ENCODE measurements around the gene NDUFAF5. TPM values are rescaled to one million over a fixed set of nuclear protein-coding genes. Genes with fewer than 3 reads are reported as not detected.
A peak's percentile ranks its signal among the peaks of the same experiment; 100 is the strongest.

The NDUFAF5 gene
- total and polyA plus RNA-seq, 2 donors: 18.8 to 19.3 TPM

DNA sequence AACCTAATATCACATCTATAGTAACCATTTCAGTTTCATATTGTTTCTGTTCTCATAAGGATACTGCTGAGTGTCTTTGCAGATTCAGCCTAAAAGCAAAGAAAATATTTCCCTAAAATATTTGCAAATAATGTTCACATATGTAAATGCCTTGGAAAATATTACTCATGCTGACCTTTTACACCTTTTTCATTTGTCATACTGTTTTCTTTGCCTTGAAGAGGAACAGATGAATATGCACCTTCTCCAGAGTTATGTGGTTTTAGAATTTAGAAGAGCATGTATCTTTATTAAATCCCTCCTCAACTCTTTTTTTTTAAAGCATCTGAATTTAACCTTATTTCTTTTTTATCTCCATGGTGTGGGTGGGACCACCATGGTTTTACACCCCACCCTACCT is 32.5 kb downstream of the NDUFAF5 start:
- no peak for DNase-seq (ENCODE audit: extremely low spot score)
- Histone ChIP-seq H3K36me3 (ENCODE audit: insufficient read depth) (peaks cover 7% of the 10 kb centered on the region), H3K4me3 (ENCODE audit: low read depth, low read length) (no peak overlapping the region), H3K4me1 (ENCODE audit: insufficient read depth) (no peaks in the 10 kb centered on the region), H3K27ac (ENCODE audit: low read depth) (no peak overlapping the region)

- Histone ChIP-seq H3K27ac (ENCODE audit: low read depth) (no peak overlapping the region), H3K36me3 (ENCODE audit: insufficient read depth) (peaks cover 5% of the 10 kb centered on the region), H3K4me1 (ENCODE audit: insufficient read depth) (no peaks in the 10 kb centered on the region), H3K4me3 (ENCODE audit: low read depth, low read length) (no peak overlapping the region)
- peak; percentile 41 for DNase-seq (ENCODE audit: extremely low spot score)
- WGBS: 30% methylated on average over 5 of the region's 5 CpGs
These were observed 35.2 kb downstream of the NDUFAF5 start for GRCh38 chr20:13819885-13820645.

GRCh38 chr20:13821876-13822275 is 37.0 kb downstream of the NDUFAF5 start:
- H3K27ac ChIP-seq (ENCODE audit: low read depth): no peak overlapping the region
- 91% methylated on average over 7 of the region's 7 CpGs for WGBS
- peaks cover 5% of the 10 kb centered on the region for H3K36me3 ChIP-seq (ENCODE audit: insufficient read depth)
- no peaks in the 10 kb centered on the region for H3K4me1 ChIP-seq (ENCODE audit: insufficient read depth)
- DNase-seq (ENCODE audit: extremely low spot score): no peak
- H3K4me3 ChIP-seq (ENCODE audit: low read depth, low read length): no peak overlapping the region

GRCh38 chr20:13822459-13822858 is 37.6 kb downstream of the NDUFAF5 start:
- DNase-seq (ENCODE audit: extremely low spot score): no peak
- Histone ChIP-seq H3K4me3 (ENCODE audit: low read depth, low read length) (no peak overlapping the region), H3K27ac (ENCODE audit: low read depth) (no peak overlapping the region), H3K4me1 (ENCODE audit: insufficient read depth) (no peaks in the 10 kb centered on the region), H3K36me3 (ENCODE audit: insufficient read depth) (peaks cover 4% of the 10 kb centered on the region)
- 88% methylated on average over 2 of the region's 2 CpGs for WGBS

DNA sequence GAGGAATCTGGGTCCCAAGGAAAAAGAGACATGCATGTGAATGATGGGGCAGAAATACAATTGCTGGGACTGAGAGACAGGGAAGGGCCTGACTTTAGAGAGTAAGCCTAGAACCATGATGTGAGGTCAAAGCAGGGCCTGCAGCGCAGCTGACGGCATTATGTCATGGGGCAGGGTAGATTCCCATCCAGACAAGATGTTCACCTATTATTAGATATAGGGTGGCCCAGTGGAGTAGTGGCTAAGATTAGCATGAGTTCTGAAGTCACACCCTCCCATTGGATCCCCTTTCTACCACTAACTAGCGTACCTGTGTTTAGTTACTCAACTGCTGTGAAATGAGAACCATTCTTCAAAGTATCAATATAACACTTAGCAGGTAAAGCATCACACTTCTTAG is 39.6 kb downstream of the NDUFAF5 start:
- no peaks in the 10 kb centered on the region for H3K4me1 ChIP-seq (ENCODE audit: insufficient read depth)
- 98% methylated on average over 3 of the region's 3 CpGs for WGBS
- no peak overlapping the region for H3K4me3 ChIP-seq (ENCODE audit: low read depth, low read length)
- no peaks in the 10 kb centered on the region for H3K36me3 ChIP-seq (ENCODE audit: insufficient read depth)
- H3K27ac ChIP-seq (ENCODE audit: low read depth): no peak overlapping the region
- DNase-seq (ENCODE audit: extremely low spot score): no peak

GRCh38 chr20:13825465-13825864 is 40.6 kb downstream of the NDUFAF5 start:
- H3K4me3 ChIP-seq (ENCODE audit: low read depth, low read length): no peak overlapping the region
- no peak for DNase-seq (ENCODE audit: extremely low spot score)
- H3K27ac ChIP-seq (ENCODE audit: low read depth): no peak overlapping the region
- no peaks in the 10 kb centered on the region for H3K4me1 ChIP-seq (ENCODE audit: insufficient read depth)
- H3K36me3 ChIP-seq (ENCODE audit: insufficient read depth): no peaks in the 10 kb centered on the region
- 94% methylated on average over 4 of the region's 5 CpGs for WGBS

GRCh38 chr20:13831476-13831875 is 46.6 kb downstream of the NDUFAF5 start:
- 87% methylated on average over 3 of the region's 3 CpGs for WGBS
- H3K36me3 ChIP-seq (ENCODE audit: insufficient read depth): no peaks in the 10 kb centered on the region
- no peak for DNase-seq (ENCODE audit: extremely low spot score)
- no peak overlapping the region for H3K4me3 ChIP-seq (ENCODE audit: low read depth, low read length)
- H3K4me1 ChIP-seq (ENCODE audit: insufficient read depth): no peaks in the 10 kb centered on the region
- no peak overlapping the region for H3K27ac ChIP-seq (ENCODE audit: low read depth)

GRCh38 chr20:13838664-13839063 is 53.8 kb downstream of the NDUFAF5 start:
- Histone ChIP-seq H3K4me3 (ENCODE audit: low read depth, low read length) (no peak overlapping the region), H3K36me3 (ENCODE audit: insufficient read depth) (no peaks in the 10 kb centered on the region), H3K4me1 (ENCODE audit: insufficient read depth) (no peaks in the 10 kb centered on the region), H3K27ac (ENCODE audit: low read depth) (no peak overlapping the region)
- 44% methylated on average over 7 of the region's 7 CpGs for WGBS
- DNase-seq (ENCODE audit: extremely low spot score): no peak

DNA sequence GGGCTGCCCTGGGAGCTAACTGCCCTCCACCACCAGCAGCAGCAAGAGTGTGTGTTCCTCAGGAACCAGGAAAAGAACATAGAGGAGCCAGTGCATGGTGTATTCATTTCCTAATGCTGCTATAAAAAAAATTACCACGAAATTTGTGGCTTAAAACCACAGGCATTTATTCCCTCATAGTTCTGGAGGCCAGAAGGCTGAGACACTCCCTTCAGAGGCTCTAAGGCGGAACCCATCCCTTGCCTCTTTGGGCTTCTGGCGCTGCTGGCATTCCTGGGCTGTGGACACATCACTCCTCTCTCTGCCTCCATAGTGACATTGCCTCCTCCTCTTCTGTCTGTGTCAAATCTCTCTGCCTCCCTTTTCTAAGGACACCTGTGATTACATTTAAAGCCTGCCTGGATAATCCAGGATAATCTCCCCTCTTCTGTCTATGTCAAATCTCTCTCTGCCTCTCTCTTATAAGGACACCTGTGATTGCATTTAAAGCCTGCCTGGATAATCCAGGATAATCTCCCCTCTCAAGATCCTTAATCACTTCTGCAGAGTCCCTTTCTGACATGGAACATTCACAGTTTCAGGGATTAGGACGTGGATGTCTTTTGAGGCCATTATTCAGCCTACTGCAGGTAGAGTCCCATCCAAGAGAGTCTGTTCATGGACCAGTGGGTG is 54.7 kb downstream of the NDUFAF5 start:
- no peak overlapping the region for H3K4me3 ChIP-seq (ENCODE audit: low read depth, low read length)
- H3K27ac ChIP-seq (ENCODE audit: low read depth): no peak overlapping the region
- no peak for DNase-seq (ENCODE audit: extremely low spot score)
- WGBS: 42% methylated on average over 4 of the region's 4 CpGs
- H3K36me3 ChIP-seq (ENCODE audit: insufficient read depth): no peaks in the 10 kb centered on the region
- no peaks in the 10 kb centered on the region for H3K4me1 ChIP-seq (ENCODE audit: insufficient read depth)

DNA sequence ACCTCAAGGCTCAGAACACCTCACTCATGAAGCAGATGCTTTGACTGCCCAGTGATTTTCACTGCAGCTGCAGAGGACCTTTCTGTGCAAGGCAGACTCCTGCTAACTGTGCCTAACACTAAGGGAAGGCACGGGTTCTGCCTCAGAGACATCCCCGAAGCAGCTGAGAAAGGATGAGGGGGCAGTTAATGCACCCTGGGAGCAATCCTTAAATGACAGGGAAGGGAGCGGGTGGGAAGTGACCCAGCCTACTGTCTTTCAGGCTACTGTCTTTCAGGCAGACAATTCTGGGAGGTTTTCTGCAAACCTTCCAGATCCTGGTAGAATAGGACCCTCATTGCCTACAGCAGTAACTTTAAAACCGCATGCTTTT is 55.3 kb downstream of the NDUFAF5 start:
- no peaks in the 10 kb centered on the region for H3K4me1 ChIP-seq (ENCODE audit: insufficient read depth)
- no peaks in the 10 kb centered on the region for H3K36me3 ChIP-seq (ENCODE audit: insufficient read depth)
- WGBS: 79% methylated on average over 4 of the region's 4 CpGs
- no peak for DNase-seq (ENCODE audit: extremely low spot score)
- H3K4me3 ChIP-seq (ENCODE audit: low read depth, low read length): no peak overlapping the region
- H3K27ac ChIP-seq (ENCODE audit: low read depth): no peak overlapping the region

DNA sequence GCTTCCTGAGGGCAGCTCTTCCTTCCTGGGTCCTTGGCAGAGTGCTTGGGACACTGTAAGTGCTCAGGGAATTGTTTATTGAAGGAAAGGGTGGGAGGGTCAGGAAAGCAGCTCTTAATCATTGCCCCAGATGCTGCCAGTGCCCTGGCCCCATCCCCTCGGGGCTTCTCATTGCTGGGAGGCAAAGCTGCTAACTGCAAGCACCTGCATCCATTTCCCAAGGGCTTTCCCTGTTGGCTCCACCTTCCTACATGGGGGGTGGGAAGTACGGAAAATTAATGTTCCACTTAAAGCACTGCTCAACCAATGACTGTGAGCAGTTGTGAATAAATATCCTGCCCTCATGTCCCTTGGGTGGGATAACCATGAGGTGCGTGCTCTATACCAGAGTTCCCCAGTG is 56.4 kb downstream of the NDUFAF5 start:
- no peaks in the 10 kb centered on the region for H3K36me3 ChIP-seq (ENCODE audit: insufficient read depth)
- WGBS: 86% methylated on average over 3 of the region's 3 CpGs
- no peak for DNase-seq (ENCODE audit: extremely low spot score)
- H3K4me3 ChIP-seq (ENCODE audit: low read depth, low read length): no peak overlapping the region
- H3K4me1 ChIP-seq (ENCODE audit: insufficient read depth): no peaks in the 10 kb centered on the region
- no peak overlapping the region for H3K27ac ChIP-seq (ENCODE audit: low read depth)

DNA sequence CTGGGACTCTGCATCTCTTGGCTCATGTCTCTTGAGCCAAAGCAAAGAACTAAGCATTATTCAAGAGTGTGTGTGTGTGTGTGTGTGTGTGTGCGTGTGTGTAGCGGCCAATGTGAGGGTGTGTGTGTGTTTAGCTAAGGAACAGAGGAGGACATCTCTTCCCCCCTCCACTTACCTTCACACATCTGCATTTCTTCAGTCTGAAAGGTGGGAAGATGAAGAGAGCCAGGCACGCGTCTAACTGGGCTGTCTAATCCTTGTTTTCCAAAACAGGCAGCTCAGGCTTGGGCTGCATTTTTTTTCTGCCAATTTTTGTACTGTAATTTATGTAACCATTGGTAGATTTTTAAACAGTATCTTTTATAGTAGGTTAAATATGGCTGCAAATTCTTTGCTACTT is 59.5 kb downstream of the NDUFAF5 start:
- no peaks in the 10 kb centered on the region for H3K36me3 ChIP-seq (ENCODE audit: insufficient read depth)
- WGBS: 50% methylated on average over 4 of the region's 4 CpGs
- no peak for DNase-seq (ENCODE audit: extremely low spot score)
- H3K4me1 ChIP-seq (ENCODE audit: insufficient read depth): no peaks in the 10 kb centered on the region
- no peak overlapping the region for H3K4me3 ChIP-seq (ENCODE audit: low read depth, low read length)
- no peak overlapping the region for H3K27ac ChIP-seq (ENCODE audit: low read depth)

- peak overlapping the region; percentile 45 for H3K27ac ChIP-seq (ENCODE audit: low read depth)
- H3K36me3 ChIP-seq (ENCODE audit: insufficient read depth): no peaks in the 10 kb centered on the region
- no peaks in the 10 kb centered on the region for H3K4me1 ChIP-seq (ENCODE audit: insufficient read depth)
- no peak for DNase-seq (ENCODE audit: extremely low spot score)
- 55% methylated on average over 2 of the region's 2 CpGs for WGBS
- no peak overlapping the region for H3K4me3 ChIP-seq (ENCODE audit: low read depth, low read length)
These were observed 66.5 kb downstream of the NDUFAF5 start for GRCh38 chr20:13851279-13851678.

GRCh38 chr20:13852306-13852705 is 67.5 kb downstream of the NDUFAF5 start:
- WGBS: 25% methylated on average over 1 of the region's 1 CpG
- H3K27ac ChIP-seq (ENCODE audit: low read depth): no peak overlapping the region
- no peaks in the 10 kb centered on the region for H3K36me3 ChIP-seq (ENCODE audit: insufficient read depth)
- no peak overlapping the region for H3K4me3 ChIP-seq (ENCODE audit: low read depth, low read length)
- DNase-seq (ENCODE audit: extremely low spot score): no peak
- H3K4me1 ChIP-seq (ENCODE audit: insufficient read depth): no peaks in the 10 kb centered on the region

Data from urinary bladder (tissue), 4 donors.